Measurements from ENCODE around the gene CHD5. TPM values are rescaled to one million over a fixed set of nuclear protein-coding genes. Genes with fewer than 3 reads are reported as not detected.

The CHD5 gene
- total and polyA plus RNA-seq, 2 of the 4 experiments (the other 2 are of a cell fraction): under 0.01 to 0.09 TPM

DNA sequence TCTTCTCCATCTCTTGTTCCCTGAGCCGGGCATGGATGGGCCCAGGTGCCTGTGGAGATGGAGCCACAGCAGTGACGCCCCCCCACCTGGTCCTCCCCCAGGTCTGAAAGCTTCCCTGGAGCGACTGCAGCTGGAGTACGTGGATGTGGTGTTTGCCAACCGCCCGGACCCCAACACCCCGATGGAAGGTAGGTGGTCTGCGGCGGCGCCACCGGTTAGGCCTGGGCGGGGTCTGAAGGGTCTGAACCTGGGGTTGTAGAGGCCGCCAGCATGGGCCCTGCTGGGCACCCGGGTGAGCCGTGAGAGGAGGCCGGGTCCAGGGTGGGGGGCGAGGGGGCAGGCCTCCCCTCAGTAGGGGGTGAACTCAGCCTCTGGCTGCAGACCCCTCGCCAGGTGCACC is 89.8 kb downstream of the CHD5 start:
- WGBS, 2 experiments (ENCODE audit: extremely low coverage in 2 of 2, insufficient read length in 1 of 2): 81% methylated on average over 11 of the region's 18 CpGs; no CpG with 5 or more reads in 1 of the 2 experiments
- H2AK9ac ChIP-seq (replicated peaks; ENCODE audit: low read depth, low read length, poor library complexity): no peak overlapping the region
- DNase-seq (no peak), ATAC-seq (ENCODE audit: low read depth) (no peak)
- H3K36me3 ChIP-seq (ENCODE audit: control insufficient read depth, insufficient read depth, low read length): no peaks in the 10 kb centered on the region
- H3K4me2 ChIP-seq (ENCODE audit: low read depth, low read length): no peak overlapping the region
- dilution Hi-C loops (cut with HindIII; ENCODE audit: low sequenced_read_pairs, unreplicated experiment): no loop called here
- H4K91ac ChIP-seq (ENCODE audit: insufficient read depth, low read depth, low read length): no peak overlapping the region
- H3K9me1 ChIP-seq (ENCODE audit: insufficient read depth, low read length): no peaks in the 10 kb centered on the region
- H2BK15ac ChIP-seq (ENCODE audit: low read depth, low read length): no peak overlapping the region
- H2BK120ac ChIP-seq (ENCODE audit: low read depth, low read length): no peak overlapping the region
- H3K27me3 ChIP-seq (ENCODE audit: control insufficient read depth, insufficient read depth, low read length): peaks cover 14% of the 10 kb centered on the region
- in situ Hi-C loops (cut with MboI; ENCODE audit: low sequenced_read_pairs): no loop called here
- H3K18ac ChIP-seq (ENCODE audit: low read depth, low read length): no peak overlapping the region
- H3K14ac ChIP-seq (replicated peaks; ENCODE audit: low read depth, low read length): no peak overlapping the region
- H3K79me1 ChIP-seq (ENCODE audit: low read depth in 1 of 2, low read length in 2 of 2): no peaks in the 10 kb centered on the region
- H4K5ac ChIP-seq (ENCODE audit: low read depth, low read length): no peak overlapping the region
- no peak overlapping the region for H3K9ac ChIP-seq (ENCODE audit: low read depth, low read length)
- no peak overlapping the region for H3K4ac ChIP-seq (ENCODE audit: low read depth, low read length)
- ChIA-PET CTCF (no interaction called here), POLR2A (ENCODE audit: unreplicated experiment) (no interaction called here)
- H3K4me3 ChIP-seq (ENCODE audit: insufficient read depth, low read depth, low read length): no peak overlapping the region
- BruUV-seq (replicated peaks): no TSS peak
- no peak overlapping the region for H2BK5ac ChIP-seq (ENCODE audit: low read depth, low read length, poor library complexity, severe bottlenecking)
- no peak overlapping the region for H4K8ac ChIP-seq (ENCODE audit: low read depth in 2 of 2, low read length in 2 of 2)
- no peaks in the 10 kb centered on the region for H4K20me1 ChIP-seq (ENCODE audit: insufficient read depth, low read length)
- H2AK5ac ChIP-seq (ENCODE audit: low read depth, low read length): no peak overlapping the region
- TF ChIP-seq, protein P1, sequence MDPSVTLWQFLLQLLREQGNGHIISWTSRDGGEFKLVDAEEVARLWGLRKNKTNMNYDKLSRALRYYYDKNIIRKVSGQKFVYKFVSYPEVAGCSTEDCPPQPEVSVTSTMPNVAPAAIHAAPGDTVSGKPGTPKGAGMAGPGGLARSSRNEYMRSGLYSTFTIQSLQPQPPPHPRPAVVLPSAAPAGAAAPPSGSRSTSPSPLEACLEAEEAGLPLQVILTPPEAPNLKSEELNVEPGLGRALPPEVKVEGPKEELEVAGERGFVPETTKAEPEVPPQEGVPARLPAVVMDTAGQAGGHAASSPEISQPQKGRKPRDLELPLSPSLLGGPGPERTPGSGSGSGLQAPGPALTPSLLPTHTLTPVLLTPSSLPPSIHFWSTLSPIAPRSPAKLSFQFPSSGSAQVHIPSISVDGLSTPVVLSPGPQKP (IDR thresholded peaks at IDR 0.05; ENCODE audit: borderline replicate concordance, low read depth, low read length): no peak
- TF ChIP-seq SMC3 (IDR thresholded peaks at IDR 0.05; ENCODE audit: low read depth, low read length) (no peak), NFE2L2 (IDR thresholded peaks at IDR 0.05; ENCODE audit: low read depth, low read length) (no peak), MAZ (IDR thresholded peaks at IDR 0.05; ENCODE audit: borderline replicate concordance, low read depth, low read length) (no peak)
- H3K9me3 ChIP-seq (ENCODE audit: control insufficient read depth, insufficient read depth, low read length): no peaks in the 10 kb centered on the region
- no peak overlapping the region for H3K23ac ChIP-seq (ENCODE audit: low read depth, low read length)
- no peak overlapping the region for H2BK20ac ChIP-seq (ENCODE audit: low read depth, low read length)
- intact Hi-C loops (cut with micrococcal nuclease): no loop called here
- no peaks in the 10 kb centered on the region for H3K4me1 ChIP-seq (ENCODE audit: control insufficient read depth, insufficient read depth, low read length)
- no peak overlapping the region for H2AFZ ChIP-seq (replicated peaks; ENCODE audit: low read length, poor library complexity)
- no peak overlapping the region for H3K56ac ChIP-seq (ENCODE audit: extremely low read depth, insufficient read depth, low read length)
- H3K27ac ChIP-seq (ENCODE audit: insufficient read depth, low read length): no peak overlapping the region

Data from IMR-90 (cell line).